Measurements from ENCODE around the gene RPP14.
"Not testable (repeated sequence)": the region's sequence is repeated elsewhere in the genome, so short reads cannot be mapped to it uniquely, and the experiment has no call there.

Gene RPP14

GRCh38 chr3:58331593-58332152, 25.6 kb downstream of the RPP14 start:
- DNase-seq (ENCODE audit: low read depth in 1 of 2, low spot score in 1 of 2), result no peak

- DNase-seq (ENCODE audit: low read depth in 1 of 2, low spot score in 1 of 2), result peak; percentile 61 to 63
These were observed 26.6 kb downstream of the RPP14 start, which contains the start of gene PXK for GRCh38 chr3:58332575-58333188. Gene PXK (plus strand): TSS chr3:58332892. CDS start chr3:58332989, 97 bp downstream.

GRCh38 chr3:58333206-58334012, 27.4 kb downstream of the RPP14 start:
- no peak for DNase-seq (ENCODE audit: low read depth in 1 of 2, low spot score in 1 of 2)

GRCh38 chr3:58334013-58334321, 27.9 kb downstream of the RPP14 start:
- no peak for DNase-seq (ENCODE audit: low read depth in 1 of 2, low spot score in 1 of 2)

- DNase-seq (ENCODE audit: low read depth in 1 of 2, low spot score in 1 of 2), result no peak
These were observed 28.4 kb downstream of the RPP14 start for GRCh38 chr3:58334506-58334884.

GRCh38 chr3:58335652-58335947, 29.6 kb downstream of the RPP14 start:
- DNase-seq (ENCODE audit: low read depth in 1 of 2, low spot score in 1 of 2), result no peak

GRCh38 chr3:58336135-58336882, 30.3 kb downstream of the RPP14 start:
- DNase-seq (ENCODE audit: low read depth in 1 of 2, low spot score in 1 of 2), result no peak

- no peak for DNase-seq (ENCODE audit: low read depth in 1 of 2, low spot score in 1 of 2)
These were observed 31.1 kb downstream of the RPP14 start for GRCh38 chr3:58337190-58337589.

GRCh38 chr3:58339146-58339545, 33.1 kb downstream of the RPP14 start:
- DNase-seq (ENCODE audit: low read depth in 1 of 2, low spot score in 1 of 2), result not testable (repeated sequence)

GRCh38 chr3:58340594-58341244, 34.7 kb downstream of the RPP14 start:
- no peak for DNase-seq (ENCODE audit: low read depth in 1 of 2, low spot score in 1 of 2)

- no peak for DNase-seq (ENCODE audit: low read depth in 1 of 2, low spot score in 1 of 2)
These were observed 35.3 kb downstream of the RPP14 start for GRCh38 chr3:58341376-58341775.

- DNase-seq (ENCODE audit: low read depth in 1 of 2, low spot score in 1 of 2), result no peak
These were observed 36.6 kb downstream of the RPP14 start for GRCh38 chr3:58342676-58343075.

- no peak for DNase-seq (ENCODE audit: low read depth in 1 of 2, low spot score in 1 of 2)
These were observed 39.4 kb downstream of the RPP14 start for GRCh38 chr3:58345457-58345856.

GRCh38 chr3:58346368-58346767, 40.3 kb downstream of the RPP14 start:
- DNase-seq (ENCODE audit: low read depth in 1 of 2, low spot score in 1 of 2), result no peak

GRCh38 chr3:58347984-58348383, 41.9 kb downstream of the RPP14 start:
- no peak for DNase-seq (ENCODE audit: low read depth in 1 of 2, low spot score in 1 of 2)

GRCh38 chr3:58349792-58350626, 44.0 kb downstream of the RPP14 start:
- no peak for DNase-seq (ENCODE audit: low read depth in 1 of 2, low spot score in 1 of 2)

- no peak for DNase-seq (ENCODE audit: low read depth in 1 of 2, low spot score in 1 of 2)
These were observed 44.6 kb downstream of the RPP14 start for GRCh38 chr3:58350627-58351013.

- DNase-seq (ENCODE audit: low read depth in 1 of 2, low spot score in 1 of 2), result no peak
These were observed 45.9 kb downstream of the RPP14 start for GRCh38 chr3:58351920-58352319.

GRCh38 chr3:58352626-58353025, 46.6 kb downstream of the RPP14 start:
- no peak for DNase-seq (ENCODE audit: low read depth in 1 of 2, low spot score in 1 of 2)

GRCh38 chr3:58353722-58354553, 47.9 kb downstream of the RPP14 start:
- DNase-seq (ENCODE audit: low read depth in 1 of 2, low spot score in 1 of 2), result no peak

Measured in activated CD4-positive, alpha-beta T cell treated with anti-CD3 and anti-CD28 coated beads, Interleukin-2, amount 50 U/mL, for 24 hours (primary cell).